HepG2 (cell line): ENCODE data around the gene UBFD1. TPM values are rescaled to one million over a fixed set of nuclear protein-coding genes. Genes with fewer than 3 reads are reported as not detected.
A peak's percentile ranks its signal among the peaks of the same experiment; 100 is the strongest.

Source experiments
- GZF1 ChIP-seq: sonication (generic); formaldehyde crosslinking; IDR thresholded peaks from 2 replicates; pipeline ENCODE4 v1.5.1; 2020; ENCODE audit warnings: mild to moderate bottlenecking, missing genetic modification reagents
- HNF1A ChIP-seq, 2 experiments: sonication (generic) in 1 of 2; formaldehyde crosslinking in 1 of 2; IDR thresholded peaks; 2 replicates each; pipeline versions ENCODE4 v1.4.0 to v1.6.1; 2016 to 2020; ENCODE audit warnings: borderline replicate concordance in 1 of 2, low read depth in 1 of 2, mild to moderate bottlenecking in 1 of 2, missing genetic modification reagents in 1 of 2
- HNF4A ChIP-seq: sonication (generic); formaldehyde crosslinking; IDR thresholded peaks from 2 replicates; pipeline ENCODE4 v1.4.0; 2020; ENCODE audit warnings: missing genetic modification reagents
- JDP2 ChIP-seq: sonication (generic); formaldehyde crosslinking; IDR thresholded peaks from 2 replicates; pipeline ENCODE4 v1.8.1; 2022; ENCODE audit warnings: missing genetic modification reagents, borderline replicate concordance
- KDM5B ChIP-seq: sonication (generic); formaldehyde crosslinking; IDR thresholded peaks from 2 replicates; pipeline ENCODE4 v1.4.0; 2020; ENCODE audit warnings: missing genetic modification reagents, mild to moderate bottlenecking, borderline replicate concordance
- MEIS2 ChIP-seq: sonication (generic); formaldehyde crosslinking; IDR thresholded peaks from 2 replicates; pipeline ENCODE4 v1.9.0; 2021; ENCODE audit warnings: mild to moderate bottlenecking, missing genetic modification reagents
- NBN ChIP-seq: fragments of 450-650 bp; conservative IDR thresholded peaks from 2 replicates; pipeline ENCODE4 v1.6.1; 2017
- PHF20 ChIP-seq: sonication (generic); formaldehyde crosslinking; IDR thresholded peaks from 2 replicates; pipeline ENCODE4 v1.5.0; 2020; ENCODE audit warnings: mild to moderate bottlenecking, missing genetic modification reagents
- SUZ12 ChIP-seq: fragments of 150-350 bp; IDR thresholded peaks from 2 replicates; pipeline ENCODE4 v1.6.1; 2014; ENCODE audit warnings: low read depth, low read length
- YY1 ChIP-seq: IDR thresholded peaks from 2 replicates; pipeline ENCODE4 v1.6.1; 2011; ENCODE audit warnings: low read length, low read depth, moderate library complexity, mild to moderate bottlenecking; ENCODE audit not compliant: insufficient read depth, insufficient replicate concordance
- ZHX1 ChIP-seq: sonication (generic); formaldehyde crosslinking; IDR thresholded peaks from 2 replicates; pipeline ENCODE4 v1.8.1; 2022; ENCODE audit warnings: low read depth, mild to moderate bottlenecking, missing genetic modification reagents
- ZNF33B ChIP-seq: sonication (generic); formaldehyde crosslinking; IDR thresholded peaks from 2 replicates; pipeline ENCODE4 v1.5.1; 2020; ENCODE audit warnings: mild to moderate bottlenecking, missing genetic modification reagents
- ZNF343 ChIP-seq: sonication (generic); formaldehyde crosslinking; IDR thresholded peaks from 2 replicates; pipeline ENCODE4 v1.4.0; 2020; ENCODE audit warnings: mild to moderate bottlenecking, missing genetic modification reagents
- ZNF367 ChIP-seq: sonication (generic); formaldehyde crosslinking; IDR thresholded peaks from 2 replicates; pipeline ENCODE4 v1.4.0; 2020; ENCODE audit warnings: missing genetic modification reagents, borderline replicate concordance
- ZNF567 ChIP-seq: sonication (generic); formaldehyde crosslinking; IDR thresholded peaks from 2 replicates; pipeline ENCODE4 v1.8.1; 2023; ENCODE audit warnings: mild to moderate bottlenecking, missing genetic modification reagents, borderline replicate concordance
- polyA plus RNA-seq, 8 experiments: library from polyadenylated mRNA; depleted of rRNA in 3 of 8; stranded (reverse) in 7 of 8; unstranded in 1 of 8; fragments of >200 nt; fragmentation: Illumina TruSeq in 4 of 8; extraction: Trizol in 4 of 8; gene quantifications; 2 replicates each; pipeline versions ENCODE4 v1.2.1 to v1.2.3, GENCODE V29; 2011 to 2016; ENCODE audit warnings: low read depth in 4 of 8, missing spikeins in 1 of 8, mixed read lengths in 1 of 8; ENCODE audit not compliant: insufficient read depth in 1 of 8
- total RNA-seq, 5 experiments: library from RNA; depleted of rRNA; stranded (reverse); fragments of >200 nt; fragmentation: Illumina TruSeq; extraction: Trizol; gene quantifications; 2 replicates each; pipeline ENCODE4 v1.2.3, GENCODE V29; 2016; ENCODE audit warnings: low read depth in 1 of 5
- TF ChIP-seq, protein P1 (sequence below): sonication (generic); formaldehyde crosslinking; IDR thresholded peaks from 2 replicates; pipeline ENCODE4 v1.4.0; 2020; ENCODE audit warnings: missing genetic modification reagents
- TF ChIP-seq, protein P2 (sequence below): sonication (generic); formaldehyde crosslinking; IDR thresholded peaks from 2 replicates; pipeline ENCODE4 v1.4.0; 2020; ENCODE audit warnings: missing genetic modification reagents, borderline replicate concordance

Gene UBFD1
- total and polyA plus RNA-seq, 2 of the 13 experiments (the other 11 are each of a cell fraction or from before 2014, with no cell fraction given): 100 to 111 TPM

- TF ChIP-seq ZNF33B (CRISPR knock-in tag) (peak; percentile 79; the same call in 1 of the 2 replicates), ZNF343 (CRISPR knock-in tag) (peak; percentile 80), NBN (no peak), ZHX1 (CRISPR knock-in tag) (peak; percentile 72; the same call in 1 of the 2 replicates), HNF1A (IDR thresholded peaks at IDR 0.05; ENCODE audit: low read depth) (no peak), HNF1A (CRISPR knock-in tag; IDR thresholded peaks at IDR 0.05; ENCODE audit: borderline replicate concordance) (peak; percentile 87), JDP2 (no peak), PHF20 (CRISPR knock-in tag) (peak; percentile 73), GZF1 (CRISPR knock-in tag) (peak; percentile 90), ZNF367 (CRISPR knock-in tag) (peak; percentile 91; the same call in 1 of the 2 replicates), ZNF567 (CRISPR knock-in tag) (peak; percentile 87; the same call in 1 of the 2 replicates), HNF4A (CRISPR knock-in tag) (no peak), YY1 (peak; percentile 92), MEIS2 (CRISPR knock-in tag) (peak; percentile 98), SUZ12 (no peak), KDM5B (peak; percentile 96; the same call in 1 of the 2 replicates)
- TF ChIP-seq, protein P1, sequence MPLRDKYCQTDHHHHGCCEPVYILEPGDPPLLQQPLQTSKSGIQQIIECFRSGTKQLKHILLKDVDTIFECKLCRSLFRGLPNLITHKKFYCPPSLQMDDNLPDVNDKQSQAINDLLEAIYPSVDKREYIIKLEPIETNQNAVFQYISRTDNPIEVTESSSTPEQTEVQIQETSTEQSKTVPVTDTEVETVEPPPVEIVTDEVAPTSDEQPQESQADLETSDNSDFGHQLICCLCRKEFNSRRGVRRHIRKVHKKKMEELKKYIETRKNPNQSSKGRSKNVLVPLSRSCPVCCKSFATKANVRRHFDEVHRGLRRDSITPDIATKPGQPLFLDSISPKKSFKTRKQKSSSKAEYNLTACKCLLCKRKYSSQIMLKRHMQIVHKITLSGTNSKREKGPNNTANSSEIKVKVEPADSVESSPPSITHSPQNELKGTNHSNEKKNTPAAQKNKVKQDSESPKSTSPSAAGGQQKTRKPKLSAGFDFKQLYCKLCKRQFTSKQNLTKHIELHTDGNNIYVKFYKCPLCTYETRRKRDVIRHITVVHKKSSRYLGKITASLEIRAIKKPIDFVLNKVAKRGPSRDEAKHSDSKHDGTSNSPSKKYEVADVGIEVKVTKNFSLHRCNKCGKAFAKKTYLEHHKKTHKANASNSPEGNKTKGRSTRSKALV: peak; percentile 69
- TF ChIP-seq, protein P2, sequence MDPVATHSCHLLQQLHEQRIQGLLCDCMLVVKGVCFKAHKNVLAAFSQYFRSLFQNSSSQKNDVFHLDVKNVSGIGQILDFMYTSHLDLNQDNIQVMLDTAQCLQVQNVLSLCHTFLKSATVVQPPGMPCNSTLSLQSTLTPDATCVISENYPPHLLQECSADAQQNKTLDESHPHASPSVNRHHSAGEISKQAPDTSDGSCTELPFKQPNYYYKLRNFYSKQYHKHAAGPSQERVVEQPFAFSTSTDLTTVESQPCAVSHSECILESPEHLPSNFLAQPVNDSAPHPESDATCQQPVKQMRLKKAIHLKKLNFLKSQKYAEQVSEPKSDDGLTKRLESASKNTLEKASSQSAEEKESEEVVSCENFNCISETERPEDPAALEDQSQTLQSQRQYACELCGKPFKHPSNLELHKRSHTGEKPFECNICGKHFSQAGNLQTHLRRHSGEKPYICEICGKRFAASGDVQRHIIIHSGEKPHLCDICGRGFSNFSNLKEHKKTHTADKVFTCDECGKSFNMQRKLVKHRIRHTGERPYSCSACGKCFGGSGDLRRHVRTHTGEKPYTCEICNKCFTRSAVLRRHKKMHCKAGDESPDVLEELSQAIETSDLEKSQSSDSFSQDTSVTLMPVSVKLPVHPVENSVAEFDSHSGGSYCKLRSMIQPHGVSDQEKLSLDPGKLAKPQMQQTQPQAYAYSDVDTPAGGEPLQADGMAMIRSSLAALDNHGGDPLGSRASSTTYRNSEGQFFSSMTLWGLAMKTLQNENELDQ (CRISPR knock-in tag): 0 out of 2 replicates have a peak, but pooled peaks have one; percentile 68
Observed at GRCh38 chr16:23510164-23510914, 47.2 kb upstream of the UBFD1 start, which contains the start of gene GGA2 (continued).
